ENCODE results near the gene WBP1L.

WBP1L gene

GRCh38 chr10:102761981-102762380 is 18.2 kb downstream of the WBP1L start:
- DNase-seq = no peak

- no peak for DNase-seq
These were observed 18.8 kb downstream of the WBP1L start for GRCh38 chr10:102762401-102763015.

GRCh38 chr10:102763037-102763607 is 19.4 kb downstream of the WBP1L start:
- no peak for DNase-seq

- DNase-seq = no peak
These were observed 20.9 kb downstream of the WBP1L start for GRCh38 chr10:102764470-102765161.

GRCh38 chr10:102765336-102765735 is 21.6 kb downstream of the WBP1L start:
- DNase-seq = no peak

- DNase-seq = no peak
These were observed 23.8 kb downstream of the WBP1L start for GRCh38 chr10:102767428-102768160.

- no peak for DNase-seq
These were observed 25.8 kb downstream of the WBP1L start for GRCh38 chr10:102769375-102770107.

- no peak for DNase-seq
These were observed 26.3 kb downstream of the WBP1L start for GRCh38 chr10:102770108-102770482.

GRCh38 chr10:102770792-102771191 is 27.0 kb downstream of the WBP1L start:
- DNase-seq = no peak

- DNase-seq = no peak
These were observed 29.6 kb downstream of the WBP1L start for GRCh38 chr10:102773320-102773719.

- no peak for DNase-seq
These were observed 30.2 kb downstream of the WBP1L start for GRCh38 chr10:102773986-102774385.

- DNase-seq = no peak
These were observed 31.6 kb downstream of the WBP1L start for GRCh38 chr10:102775201-102775934.

GRCh38 chr10:102775935-102776669 is 32.4 kb downstream of the WBP1L start:
- DNase-seq = no peak

- DNase-seq = no peak
These were observed 33.2 kb downstream of the WBP1L start for GRCh38 chr10:102776779-102777456.

GRCh38 chr10:102777711-102778453 is 34.1 kb downstream of the WBP1L start:
- no peak for DNase-seq

- DNase-seq = no peak
These were observed 35.0 kb downstream of the WBP1L start for GRCh38 chr10:102778781-102779180.

- no peak for DNase-seq
These were observed 36.2 kb downstream of the WBP1L start for GRCh38 chr10:102779680-102780526.

- DNase-seq = no peak
These were observed 36.7 kb downstream of the WBP1L start for GRCh38 chr10:102780527-102780808.

GRCh38 chr10:102781090-102781920 is 37.6 kb downstream of the WBP1L start:
- DNase-seq = no peak

Measured in NCI-H526 treated with DMSO at 0.1 percent for 48 hours (cell line).